Skeletal muscle satellite cell (primary cell): ENCODE measurements around the gene PIAS1.
"Not testable (repeated sequence)": the region's sequence is repeated elsewhere in the genome, so short reads cannot be mapped to it uniquely, and the experiment has no call there.

Source experiments
- H3K27me3 ChIP-seq: 2 replicates; pipeline ENCODE4 v1.7.0; 2013; ENCODE audit warnings: low read length; ENCODE audit not compliant: control insufficient read depth, insufficient read depth
- H3K36me3 ChIP-seq: 2 replicates; pipeline ENCODE4 v1.7.0; 2013; ENCODE audit warnings: mild to moderate bottlenecking, control low read depth, low read length; ENCODE audit not compliant: insufficient read depth
- H3K4me1 ChIP-seq: 2 replicates; pipeline ENCODE4 v1.7.0; 2013; ENCODE audit warnings: low read length; ENCODE audit not compliant: control insufficient read depth, insufficient read depth
- H3K4me2 ChIP-seq: 2 replicates; pipeline ENCODE4 v1.7.0; 2013; ENCODE audit warnings: mild to moderate bottlenecking, low read length
- H3K4me3 ChIP-seq: 2 replicates; pipeline ENCODE4 v1.7.0; 2013; ENCODE audit warnings: low read length
- H3K9ac ChIP-seq: 2 replicates; pipeline ENCODE4 v1.7.0; 2013; ENCODE audit warnings: mild to moderate bottlenecking, low read depth, low read length, moderate library complexity
- H3K9me3 ChIP-seq: replicated peaks from 2 replicates; pipeline ENCODE4 v1.7.0; 2013; ENCODE audit warnings: mild to moderate bottlenecking, control low read depth, low read length

The PIAS1 gene

GRCh38 chr15:68225442-68225841 lies 171.3 kb downstream of the PIAS1 start:
- H3K27me3 ChIP-seq, H3K4me3 ChIP-seq, H3K9ac ChIP-seq, H3K9me3 ChIP-seq, H3K4me2 ChIP-seq, H3K36me3 ChIP-seq: not testable (repeated sequence)
- H3K4me1 ChIP-seq: peaks cover 20% of the 10 kb centered on the region

DNA sequence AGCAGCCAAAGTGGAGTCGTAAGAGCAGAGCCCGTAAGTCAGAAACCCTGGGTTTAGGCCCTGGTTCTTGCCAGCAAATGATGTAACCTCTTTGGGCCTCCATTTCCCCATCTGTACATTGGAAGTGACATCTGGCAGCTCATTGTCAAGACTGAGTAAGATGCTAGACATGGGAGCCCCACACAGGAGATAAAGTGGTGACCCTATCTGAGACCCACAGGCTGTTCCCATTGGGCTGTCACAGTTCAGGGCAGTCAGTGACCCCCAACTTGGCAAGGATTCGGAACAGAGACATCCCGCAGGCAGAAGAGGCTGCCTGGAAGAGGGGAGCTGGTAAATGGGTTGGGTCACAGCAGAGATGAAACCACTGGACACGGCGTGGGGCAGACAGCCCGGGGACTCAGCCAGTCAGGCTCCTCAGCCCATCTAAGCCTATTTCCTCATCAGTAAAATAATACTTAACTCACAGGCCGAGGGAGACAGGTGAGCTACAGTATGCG lies 173.6 kb downstream of the PIAS1 start:
- Histone ChIP-seq H3K9ac (peak overlapping the region; percentile 91), H3K27me3 (no peaks in the 10 kb centered on the region), H3K4me2 (peak overlapping the region; percentile 96), H3K36me3 (no peaks in the 10 kb centered on the region), H3K4me1 (peaks cover 20% of the 10 kb centered on the region), H3K4me3 (peak overlapping the region; percentile 79), H3K9me3 (no peaks in the 10 kb centered on the region)

- Histone ChIP-seq H3K9me3 (no peaks in the 10 kb centered on the region), H3K4me1 (peaks cover 20% of the 10 kb centered on the region), H3K9ac (peak overlapping the region; percentile 91), H3K4me2 (peak overlapping the region; percentile 96), H3K36me3 (no peaks in the 10 kb centered on the region), H3K27me3 (no peaks in the 10 kb centered on the region), H3K4me3 (peak overlapping the region; percentile 79)
These were observed 174.2 kb downstream of the PIAS1 start for GRCh38 chr15:68228143-68228970.

GRCh38 chr15:68228971-68229385 lies 174.9 kb downstream of the PIAS1 start:
- peak overlapping the region; percentile 79 for H3K4me3 ChIP-seq
- peaks cover 20% of the 10 kb centered on the region for H3K4me1 ChIP-seq
- H3K36me3 ChIP-seq: no peaks in the 10 kb centered on the region
- peak overlapping the region; percentile 96 for H3K4me2 ChIP-seq
- no peaks in the 10 kb centered on the region for H3K27me3 ChIP-seq
- H3K9me3 ChIP-seq: no peaks in the 10 kb centered on the region
- H3K9ac ChIP-seq: peak overlapping the region; percentile 91

DNA sequence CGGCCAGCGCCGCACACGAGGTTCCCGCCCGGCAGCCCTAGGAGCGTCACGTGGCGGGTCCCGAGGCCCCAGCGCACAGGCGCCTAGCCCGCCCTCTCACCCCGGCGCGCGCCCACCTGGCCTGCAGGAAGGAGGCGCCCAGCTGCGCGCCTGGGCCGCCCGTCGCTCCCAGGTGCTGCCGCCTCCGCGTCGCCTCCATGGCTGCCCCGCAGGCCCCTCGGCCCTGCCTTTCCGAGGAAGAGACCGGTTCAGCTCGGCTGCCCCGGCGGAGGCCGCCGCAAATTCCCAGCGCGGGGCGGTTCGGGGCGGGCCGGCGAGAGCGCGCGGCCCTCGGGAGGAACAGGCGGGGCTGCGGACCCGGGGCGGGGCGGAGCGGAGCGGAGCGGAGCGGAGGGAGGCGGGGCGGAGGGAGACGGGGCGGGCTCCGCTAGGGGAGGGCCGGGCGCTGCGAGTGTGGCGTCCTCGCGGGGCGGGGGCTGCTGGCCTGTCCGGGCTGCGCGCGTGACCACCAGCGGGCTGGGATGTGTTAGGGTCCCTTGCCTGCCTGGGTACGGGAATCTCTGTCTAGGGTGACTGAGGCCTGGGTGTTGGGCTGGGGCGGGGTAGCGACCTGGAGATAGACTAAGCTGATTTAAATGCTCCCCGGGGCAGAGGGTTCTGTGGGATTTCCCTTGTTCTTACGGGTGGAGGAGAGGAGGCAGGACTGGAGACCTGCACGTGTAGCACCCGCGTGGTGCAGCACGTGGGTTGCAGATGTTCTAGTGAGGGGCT lies 175.5 kb downstream of the PIAS1 start, which contains the start of gene CLN6:
Gene CLN6, minus strand, starts transcription at position 343 of the 771 bp plus-strand sequence. Its CDS starts 144 bp downstream, at position 199.
- H3K36me3 ChIP-seq: no peaks in the 10 kb centered on the region
- H3K9ac ChIP-seq: peak within 1 kb of the TSS; percentile 91
- no peaks in the 10 kb centered on the region for H3K9me3 ChIP-seq
- H3K4me1 ChIP-seq: peaks cover 20% of the 10 kb centered on the region
- no peaks in the 10 kb centered on the region for H3K27me3 ChIP-seq
- peak within 1 kb of the TSS; percentile 96 for H3K4me2 ChIP-seq
- H3K4me3 ChIP-seq: peak within 1 kb of the TSS; percentile 79

DNA sequence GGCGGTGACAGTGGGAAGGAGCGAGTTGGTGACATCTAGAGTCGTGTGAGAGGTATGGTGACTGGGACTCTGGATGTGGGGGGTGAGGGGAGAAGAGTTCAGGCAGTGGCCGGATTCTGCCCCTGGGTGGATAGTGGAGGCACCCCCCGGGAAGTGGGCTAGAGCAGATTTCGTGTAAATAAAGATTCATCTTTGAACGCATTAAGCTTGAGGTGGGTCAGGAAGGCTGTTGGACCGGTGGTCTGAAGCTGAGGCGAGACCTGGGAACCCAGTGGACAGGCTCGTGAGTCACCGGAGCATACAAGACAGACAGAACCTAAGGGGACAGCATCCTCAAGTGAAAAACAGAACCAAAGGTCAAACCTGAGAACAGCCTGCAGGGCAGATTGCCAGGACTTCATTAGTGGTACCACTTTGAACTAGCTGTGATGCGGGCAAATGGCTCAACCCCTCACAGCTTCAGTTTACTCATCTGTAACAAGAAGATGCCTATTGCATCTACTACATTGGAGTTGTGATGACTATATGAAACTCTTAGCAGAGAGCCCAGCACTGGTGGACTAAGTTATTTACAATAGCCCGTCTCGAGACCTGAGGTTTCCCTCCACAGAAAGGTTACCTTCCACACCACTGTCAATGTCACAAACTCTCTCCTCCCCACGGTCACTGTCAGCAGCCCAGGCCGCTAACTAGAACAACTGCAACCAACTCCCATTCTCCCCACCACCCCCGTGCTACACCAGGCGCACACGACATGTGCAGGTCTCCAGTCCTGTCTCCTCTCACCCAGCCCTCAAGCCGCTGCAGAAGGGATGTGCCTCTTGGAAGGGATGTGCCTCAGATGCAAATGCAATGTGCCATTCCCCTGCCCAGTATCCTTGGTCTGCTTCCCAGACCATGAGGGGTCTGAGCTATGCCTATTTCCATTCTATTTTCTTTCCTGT lies 176.3 kb downstream of the PIAS1 start:
- Histone ChIP-seq H3K4me1 (peaks cover 20% of the 10 kb centered on the region), H3K27me3 (no peaks in the 10 kb centered on the region), H3K4me2 (peak overlapping the region; percentile 96), H3K4me3 (peak overlapping the region; percentile 79), H3K9me3 (no peaks in the 10 kb centered on the region), H3K36me3 (no peaks in the 10 kb centered on the region), H3K9ac (peak overlapping the region; percentile 91)

DNA sequence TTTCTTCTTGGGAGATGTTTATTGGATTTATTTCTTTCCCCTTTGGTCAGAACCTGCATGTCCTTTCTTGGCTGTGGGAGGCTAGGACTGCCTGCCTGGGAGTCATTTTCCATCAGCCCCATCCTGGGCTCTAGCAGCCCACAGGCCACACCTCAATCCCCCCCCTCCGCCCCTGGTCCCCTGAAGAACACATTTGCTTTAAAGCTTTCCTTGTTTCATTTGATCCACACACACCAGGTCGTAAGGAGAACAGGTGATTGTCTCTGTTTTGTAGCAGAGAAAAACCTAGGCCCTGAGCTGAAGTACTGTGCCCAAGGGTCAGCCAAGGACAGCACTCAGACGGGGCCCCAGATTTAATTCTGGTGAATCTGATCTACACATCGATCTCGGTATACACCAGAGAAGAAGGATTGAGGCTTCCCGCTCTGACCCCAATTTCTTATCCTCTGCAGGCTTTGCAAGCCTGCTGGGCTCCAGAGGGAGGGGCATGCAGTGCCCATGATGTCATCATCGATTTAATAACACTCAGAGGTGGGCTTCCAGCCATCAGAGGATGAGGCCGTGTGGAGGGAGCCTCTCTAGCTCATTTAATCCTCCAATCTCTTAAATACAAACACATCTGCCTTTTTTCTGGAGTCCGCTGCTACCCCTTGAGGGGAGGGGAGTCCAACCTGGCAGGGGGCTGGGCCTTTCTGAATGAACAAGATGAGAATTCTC lies 177.1 kb downstream of the PIAS1 start:
- H3K36me3 ChIP-seq: no peaks in the 10 kb centered on the region
- H3K27me3 ChIP-seq: peaks cover 3% of the 10 kb centered on the region
- H3K9me3 ChIP-seq: no peaks in the 10 kb centered on the region

DNA sequence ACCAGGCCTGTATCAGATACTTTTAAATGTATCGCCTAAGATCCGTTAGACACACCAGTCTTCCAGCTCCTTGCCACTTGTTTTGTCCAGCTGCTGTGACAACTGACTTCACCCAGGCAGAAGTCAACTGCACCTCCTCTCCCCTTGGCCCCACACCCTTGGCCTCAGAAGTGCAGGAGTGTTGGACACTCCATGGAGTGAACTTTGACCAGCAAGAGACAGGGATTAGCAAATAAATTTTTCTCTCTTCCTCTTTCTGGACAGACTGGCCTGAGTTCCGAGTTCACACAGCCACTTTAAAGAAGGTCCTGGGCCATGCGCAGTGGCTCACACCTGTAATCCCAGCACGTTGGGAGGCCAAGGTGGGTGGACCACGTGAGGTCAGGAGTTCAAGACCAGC lies 178.3 kb downstream of the PIAS1 start:
- H3K9me3 ChIP-seq: no peaks in the 10 kb centered on the region
- H3K36me3 ChIP-seq: no peaks in the 10 kb centered on the region
- peaks cover 19% of the 10 kb centered on the region for H3K4me1 ChIP-seq
- no peak overlapping the region for H3K4me3 ChIP-seq
- peaks cover 5% of the 10 kb centered on the region for H3K27me3 ChIP-seq
- no peak overlapping the region for H3K4me2 ChIP-seq
- no peak overlapping the region for H3K9ac ChIP-seq

More for the DNA sequence above, 177.1 kb downstream of the PIAS1 start:
- no peak overlapping the region for H3K4me2 ChIP-seq
- peaks cover 20% of the 10 kb centered on the region for H3K4me1 ChIP-seq
- no peak overlapping the region for H3K4me3 ChIP-seq
- no peak overlapping the region for H3K9ac ChIP-seq

- Histone ChIP-seq H3K9me3 (no peaks in the 10 kb centered on the region), H3K4me1 (peaks cover 14% of the 10 kb centered on the region), H3K4me3 (no peak overlapping the region), H3K9ac (no peak overlapping the region), H3K36me3 (no peaks in the 10 kb centered on the region), H3K27me3 (peaks cover 5% of the 10 kb centered on the region), H3K4me2 (no peak overlapping the region)
These were observed 178.8 kb downstream of the PIAS1 start for GRCh38 chr15:68232937-68233336.

GRCh38 chr15:68234060-68234459 lies 179.9 kb downstream of the PIAS1 start:
- no peak overlapping the region for H3K4me3 ChIP-seq
- H3K4me1 ChIP-seq: peaks cover 7% of the 10 kb centered on the region
- H3K4me2 ChIP-seq: no peak overlapping the region
- H3K27me3 ChIP-seq: peaks cover 5% of the 10 kb centered on the region
- no peaks in the 10 kb centered on the region for H3K36me3 ChIP-seq
- no peak overlapping the region for H3K9ac ChIP-seq
- H3K9me3 ChIP-seq: no peaks in the 10 kb centered on the region
